Left ventricle myocardium inferior (tissue), 1 donor: Measurements from ENCODE around the gene MBD3L4. TPM values are rescaled to one million over a fixed set of nuclear protein-coding genes. Genes with fewer than 3 reads are reported as not detected.
"Not testable (repeated sequence)": the region's sequence is repeated elsewhere in the genome, so short reads cannot be mapped to it uniquely, and the experiment has no call there.

Source experiments
- DNase-seq: peaks from one replicate; pipeline ENCODE4 v3.0.0-alpha.2; 2020
- H3K27ac ChIP-seq: fragments of 200-600 bp; replicated peaks from 2 replicates; pipeline ENCODE4 v1.8.0; 2021
- H3K27me3 ChIP-seq: fragments of 200-600 bp; 2 replicates; pipeline ENCODE4 v1.8.0; 2021; ENCODE audit warnings: low read depth
- H3K36me3 ChIP-seq: fragments of 200-600 bp; 2 replicates; pipeline ENCODE4 v1.8.0; 2021
- H3K4me1 ChIP-seq: fragments of 200-600 bp; 2 replicates; pipeline ENCODE4 v1.8.0; 2021
- H3K4me3 ChIP-seq: fragments of 200-600 bp; 2 replicates; pipeline ENCODE4 v1.8.0; 2021; ENCODE audit warnings: mild to moderate bottlenecking, moderate library complexity
- H3K9me3 ChIP-seq: fragments of 200-600 bp; replicated peaks from 2 replicates; pipeline ENCODE4 v1.8.0; 2021
- CTCF ChIP-seq: fragments of 200-600 bp; IDR thresholded peaks from 2 replicates; pipeline ENCODE4 v1.8.0; 2021; ENCODE audit warnings: antibody characterized with exemption, mild to moderate bottlenecking, borderline replicate concordance
- intact Hi-C: fragments of 100-400 bp; cut with micrococcal nuclease; formaldehyde crosslinking; loops from one replicate; pipeline ENCODE4 v1.11.0; 2022
- long read RNA-seq: library from polyadenylated mRNA; unstranded; transcript quantifications from one replicate; pipeline ENCODE4 v2.0.0, GENCODE V29; 2021
- total RNA-seq: library from RNA; stranded (reverse); fragmentation: NEBNext Ultra II Directional; extraction: Animal tissue kit (Norgen Biotek cat#: 25700); gene quantifications from one replicate; pipeline ENCODE4 v1.2.1, GENCODE V29; 2021
- donor health status: DM: no; HTN: yes; CAD: no; lungs with severe emphysema.

Gene MBD3L4
- total RNA-seq, result not detected
- long read RNA-seq, result 0 reads

- H3K27ac ChIP-seq, H3K4me1 ChIP-seq, H3K27me3 ChIP-seq, H3K4me3 ChIP-seq, H3K9me3 ChIP-seq, H3K36me3 ChIP-seq, DNase-seq, intact Hi-C loops: not testable (repeated sequence)
Measured at GRCh38 chr19:7040079-7040478, at the start of gene MBD3L4. TSS of gene MBD3L4 (minus strand) at chr19:7040179. CDS start at chr19:7040144, 35 bp downstream.

- TF ChIP-seq CTCF, result no peak
- Histone ChIP-seq H3K36me3 (peaks cover 77% of the 10 kb centered on the region), H3K27ac (no peak overlapping the region), H3K9me3 (peaks cover 100% of the 10 kb centered on the region), H3K27me3 (no peaks in the 10 kb centered on the region), H3K4me1 (no peaks in the 10 kb centered on the region), H3K4me3 (no peak overlapping the region)
- no peak for DNase-seq
- intact Hi-C loops, result no loop called here
Measured at GRCh38 chr19:7088999-7089398, 49.0 kb upstream of the MBD3L4 start.

- peaks cover 100% of the 10 kb centered on the region for H3K9me3 ChIP-seq
- intact Hi-C loops, result no loop called here
Measured at GRCh38 chr19:7083076-7083956, 43.3 kb upstream of the MBD3L4 start.

GRCh38 chr19:7078008-7078407, 38.0 kb upstream of the MBD3L4 start:
- H3K4me3 ChIP-seq, result no peak overlapping the region
- no peaks in the 10 kb centered on the region for H3K27me3 ChIP-seq
- intact Hi-C loops, result no loop called here
- no peak for DNase-seq
- H3K36me3 ChIP-seq, result peaks cover 99% of the 10 kb centered on the region
- TF ChIP-seq CTCF, result no peak
- no peak overlapping the region for H3K27ac ChIP-seq
- H3K9me3 ChIP-seq, result peaks cover 80% of the 10 kb centered on the region
- H3K4me1 ChIP-seq, result no peaks in the 10 kb centered on the region

More at GRCh38 chr19:7083076-7083956, 43.3 kb upstream of the MBD3L4 start:
- TF ChIP-seq CTCF, result no peak
- Histone ChIP-seq H3K27ac (no peak overlapping the region), H3K4me3 (no peak overlapping the region), H3K36me3 (peaks cover 93% of the 10 kb centered on the region), H3K4me1 (no peaks in the 10 kb centered on the region), H3K27me3 (no peaks in the 10 kb centered on the region)
- DNase-seq, result no peak

GRCh38 chr19:7076151-7076550, 36.2 kb upstream of the MBD3L4 start:
- H3K4me3 ChIP-seq, result no peak overlapping the region
- intact Hi-C loops, result no loop called here
- DNase-seq, result no peak
- no peaks in the 10 kb centered on the region for H3K27me3 ChIP-seq
- H3K4me1 ChIP-seq, result no peaks in the 10 kb centered on the region
- peaks cover 99% of the 10 kb centered on the region for H3K36me3 ChIP-seq
- TF ChIP-seq CTCF, result no peak
- peaks cover 62% of the 10 kb centered on the region for H3K9me3 ChIP-seq
- no peak overlapping the region for H3K27ac ChIP-seq

GRCh38 chr19:7074705-7075282, 34.8 kb upstream of the MBD3L4 start:
- Histone ChIP-seq H3K4me1 (peaks cover 11% of the 10 kb centered on the region), H3K27me3 (no peaks in the 10 kb centered on the region), H3K4me3 (no peak overlapping the region), H3K9me3 (peaks cover 48% of the 10 kb centered on the region), H3K27ac (no peak overlapping the region), H3K36me3 (peaks cover 92% of the 10 kb centered on the region)
- intact Hi-C loops, result no loop called here
- DNase-seq, result no peak
- no peak for TF ChIP-seq CTCF
